ENCODE results near the gene MACO1.

MACO1 gene

GRCh38 chr1:25472471-25472870, 41.8 kb downstream of the MACO1 start:
- ATAC-seq: no peak
- no peak for TF ChIP-seq GLIS3 (CRISPR knock-in tag; IDR thresholded peaks at IDR 0.05)
- no peak for TF ChIP-seq ESRRG (CRISPR knock-in tag; IDR thresholded peaks at IDR 0.05)
- no peak for TF ChIP-seq ZC3H10 (CRISPR knock-in tag; IDR thresholded peaks at IDR 0.05)
- no peak for TF ChIP-seq TSHZ2 (CRISPR knock-in tag; IDR thresholded peaks at IDR 0.05)
- no peak for TF ChIP-seq ZNF565 (CRISPR knock-in tag; conservative IDR thresholded peaks at IDR 0.05; ENCODE audit: low read depth)
- TF ChIP-seq POU6F1 (CRISPR knock-in tag; IDR thresholded peaks at IDR 0.05; ENCODE audit: borderline replicate concordance, low read depth): no peak
- no peak for TF ChIP-seq TCF4 (CRISPR knock-in tag; IDR thresholded peaks at IDR 0.05; ENCODE audit: borderline replicate concordance)
- no peak for TF ChIP-seq CSRNP3 (CRISPR knock-in tag; IDR thresholded peaks at IDR 0.05)
- TF ChIP-seq ZNF70 (CRISPR knock-in tag; IDR thresholded peaks at IDR 0.05): no peak
- no peak for TF ChIP-seq ZFP3 (CRISPR knock-in tag; IDR thresholded peaks at IDR 0.05)
- no peak for TF ChIP-seq ISL1 (CRISPR knock-in tag; IDR thresholded peaks at IDR 0.05)
- TF ChIP-seq ZNF8 (CRISPR knock-in tag; IDR thresholded peaks at IDR 0.05): no peak
- no peak for TF ChIP-seq BACH2 (CRISPR knock-in tag; IDR thresholded peaks at IDR 0.05; ENCODE audit: borderline replicate concordance)
- TF ChIP-seq CSDC2 (CRISPR knock-in tag; IDR thresholded peaks at IDR 0.05): no peak
- no peak for TF ChIP-seq TOX (CRISPR knock-in tag; IDR thresholded peaks at IDR 0.05; ENCODE audit: borderline replicate concordance)
- TF ChIP-seq ZFP30 (CRISPR knock-in tag; IDR thresholded peaks at IDR 0.05): no peak
- TF ChIP-seq PATZ1 (CRISPR knock-in tag; IDR thresholded peaks at IDR 0.05; ENCODE audit: borderline replicate concordance): no peak

- TF ChIP-seq ZNF70 (CRISPR knock-in tag; IDR thresholded peaks at IDR 0.05): no peak
- ATAC-seq: no peak
Observed at GRCh38 chr1:25473653-25474225, 43.0 kb downstream of the MACO1 start.

- no peak for ATAC-seq
- no peak for TF ChIP-seq ISL1 (CRISPR knock-in tag; IDR thresholded peaks at IDR 0.05)
- TF ChIP-seq TSHZ2 (CRISPR knock-in tag; IDR thresholded peaks at IDR 0.05): no peak
- no peak for TF ChIP-seq PATZ1 (CRISPR knock-in tag; IDR thresholded peaks at IDR 0.05; ENCODE audit: borderline replicate concordance)
- no peak for TF ChIP-seq ZFP3 (CRISPR knock-in tag; IDR thresholded peaks at IDR 0.05)
- TF ChIP-seq ZNF8 (CRISPR knock-in tag; IDR thresholded peaks at IDR 0.05): no peak
- no peak for TF ChIP-seq ARNTL (CRISPR knock-in tag; IDR thresholded peaks at IDR 0.05; ENCODE audit: borderline replicate concordance, low read depth)
- no peak for TF ChIP-seq ZFP30 (CRISPR knock-in tag; IDR thresholded peaks at IDR 0.05)
- no peak for TF ChIP-seq CSRNP3 (CRISPR knock-in tag; IDR thresholded peaks at IDR 0.05)
- TF ChIP-seq OSR1 (CRISPR knock-in tag; IDR thresholded peaks at IDR 0.05): no peak
- TF ChIP-seq RARB (CRISPR knock-in tag; IDR thresholded peaks at IDR 0.05): no peak
- no peak for TF ChIP-seq ZNF70 (CRISPR knock-in tag; IDR thresholded peaks at IDR 0.05)
- TF ChIP-seq GLIS3 (CRISPR knock-in tag; IDR thresholded peaks at IDR 0.05): no peak
- TF ChIP-seq ZNF565 (CRISPR knock-in tag; conservative IDR thresholded peaks at IDR 0.05; ENCODE audit: low read depth): no peak
Observed at GRCh38 chr1:25474439-25475047, 43.8 kb downstream of the MACO1 start.

Data from SK-N-SH treated with all-trans-retinoic acid at 6 μM for 48 hours (cell line).